GM21360 (cell line): Measurements from ENCODE around the gene GBA3.
A peak's percentile ranks its signal among the peaks of the same experiment; 100 is the strongest.

Source experiments
- ATAC-seq: cut with Tn5 transposase; IDR thresholded peaks from one replicate; pipeline ENCODE4 v1.9.1; 2021; ENCODE audit warnings: mild to moderate bottlenecking, moderate library complexity; ENCODE audit not compliant: unreplicated experiment

The GBA3 gene

GRCh38 chr4:22766068-22766467 is 73.3 kb downstream of the GBA3 start:
- no peak for ATAC-seq

- ATAC-seq: no peak
These were observed 85.9 kb downstream of the GBA3 start for GRCh38 chr4:22778547-22779163.

DNA sequence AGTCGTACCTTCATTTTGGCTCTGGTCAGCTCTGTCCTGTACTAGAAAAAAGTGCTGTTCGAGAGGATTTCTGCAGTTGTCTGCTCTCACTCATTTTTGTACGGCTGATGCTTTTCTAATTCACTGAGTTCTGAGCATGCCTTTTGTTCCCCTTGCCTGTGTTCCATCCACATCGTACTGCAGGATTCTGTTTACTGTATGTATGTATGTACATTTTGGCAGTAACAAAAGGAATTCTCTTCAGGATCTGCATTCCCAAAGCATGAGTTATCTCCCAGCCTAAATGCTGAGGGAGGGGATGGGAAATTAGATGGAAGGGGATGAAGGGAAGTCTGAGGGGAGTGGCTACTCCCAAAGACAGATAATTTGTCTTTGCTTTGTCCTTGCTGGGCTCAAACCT is 87.6 kb downstream of the GBA3 start:
- ATAC-seq: no peak

GRCh38 chr4:22780797-22781196 is 88.1 kb downstream of the GBA3 start:
- ATAC-seq: no peak

- no peak for ATAC-seq
These were observed 95.1 kb downstream of the GBA3 start for GRCh38 chr4:22787753-22788375.

- ATAC-seq: no peak
These were observed 97.9 kb downstream of the GBA3 start for GRCh38 chr4:22790631-22791030.

DNA sequence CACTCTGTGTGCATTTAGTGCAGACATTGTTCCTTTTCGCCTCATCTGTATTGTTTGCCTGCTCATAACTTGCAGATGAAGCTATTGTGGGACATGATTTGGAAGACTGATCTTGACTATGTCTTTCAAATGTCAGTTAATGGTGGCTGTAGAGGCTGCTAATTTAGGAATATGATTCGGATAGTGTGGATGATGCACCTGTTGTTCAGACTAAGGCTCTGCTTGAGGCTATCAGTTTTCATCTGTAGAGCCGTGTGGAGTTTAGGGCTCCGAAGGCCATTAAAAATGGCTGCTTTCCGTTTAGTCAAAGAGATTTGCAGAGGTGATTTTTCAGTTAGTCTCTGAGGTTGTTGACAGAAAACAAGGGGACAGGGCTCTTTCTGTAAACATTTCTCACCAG is 102.0 kb downstream of the GBA3 start:
- ATAC-seq: no peak

DNA sequence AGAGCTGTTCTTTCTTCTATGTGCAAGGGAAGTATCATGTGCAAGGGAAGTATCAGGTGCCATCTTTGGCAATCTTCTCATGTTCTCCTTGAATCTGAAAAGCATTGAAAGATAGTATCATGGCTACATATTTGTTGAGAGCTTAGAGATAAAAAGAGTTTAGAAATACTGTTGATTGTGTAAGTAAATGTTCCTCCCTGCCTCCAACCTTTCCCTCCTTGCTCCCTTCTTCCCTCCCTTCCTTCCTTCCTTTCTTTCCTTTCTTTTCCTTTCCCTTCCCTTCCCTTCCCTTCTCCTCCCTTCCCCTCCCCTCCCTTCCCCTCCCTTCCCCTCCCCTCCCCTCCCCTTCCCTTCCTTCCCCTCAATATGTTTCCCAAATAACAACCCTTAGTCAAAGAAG is 108.7 kb downstream of the GBA3 start:
- ATAC-seq: no peak

GRCh38 chr4:22802876-22803275 is 110.1 kb downstream of the GBA3 start:
- ATAC-seq: no peak

- ATAC-seq: no peak
These were observed 110.8 kb downstream of the GBA3 start for GRCh38 chr4:22803512-22803911.

GRCh38 chr4:22814906-22815305 is 122.2 kb downstream of the GBA3 start:
- no peak for ATAC-seq

- no peak for ATAC-seq
These were observed 131.4 kb downstream of the GBA3 start for GRCh38 chr4:22824091-22824490.

DNA sequence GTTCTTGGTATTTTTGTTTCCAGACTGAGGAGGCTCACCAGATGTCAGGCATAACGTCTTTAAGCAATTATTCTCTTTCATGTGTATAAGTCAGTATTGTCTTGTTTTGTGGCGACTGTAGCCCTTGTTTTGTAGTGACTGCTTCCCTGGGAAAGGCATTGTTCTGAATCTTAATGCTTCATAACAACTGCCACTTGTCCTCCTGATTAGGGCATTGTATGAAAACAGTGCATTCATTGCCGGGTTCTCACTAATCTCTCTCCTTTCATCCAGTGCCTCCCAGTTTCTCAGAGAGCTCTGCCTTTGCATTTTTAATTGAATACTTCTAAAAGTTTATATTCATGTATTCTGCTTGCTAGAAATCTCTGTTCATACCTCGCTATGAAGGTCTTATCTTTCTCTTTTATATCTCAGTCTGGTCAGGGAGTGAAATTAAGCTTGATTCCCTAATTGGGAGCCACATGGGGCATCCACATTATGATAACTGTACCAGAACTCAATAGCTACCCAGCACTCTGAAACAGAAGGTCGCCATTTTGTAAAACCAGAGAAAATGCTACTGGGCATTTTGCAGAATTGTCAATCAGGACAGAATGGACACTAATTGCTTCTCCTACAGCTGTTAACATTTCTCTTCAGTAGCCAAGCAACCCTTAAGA is 149.8 kb downstream of the GBA3 start:
- ATAC-seq: no peak

GRCh38 chr4:22848332-22848731 is 155.6 kb downstream of the GBA3 start:
- no peak for ATAC-seq

DNA sequence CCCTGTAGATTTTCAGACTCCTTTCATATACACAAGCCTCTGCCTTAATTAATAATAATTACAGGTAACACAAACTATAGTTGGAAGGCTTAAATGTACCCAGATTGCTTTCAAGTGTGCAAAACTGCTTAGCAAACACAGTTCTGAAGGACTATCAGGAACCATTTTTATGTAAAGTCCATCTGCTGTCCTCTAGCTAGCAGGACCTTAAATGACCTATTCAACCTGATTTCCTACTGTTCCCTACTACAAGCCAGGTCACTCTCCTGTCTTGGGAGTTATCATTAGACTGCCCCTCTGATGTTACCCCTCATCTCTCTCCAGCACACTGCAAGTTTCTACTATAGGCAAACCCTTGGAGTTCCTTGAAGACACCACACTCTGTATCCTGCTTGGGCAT is 157.3 kb downstream of the GBA3 start:
- no peak for ATAC-seq

DNA sequence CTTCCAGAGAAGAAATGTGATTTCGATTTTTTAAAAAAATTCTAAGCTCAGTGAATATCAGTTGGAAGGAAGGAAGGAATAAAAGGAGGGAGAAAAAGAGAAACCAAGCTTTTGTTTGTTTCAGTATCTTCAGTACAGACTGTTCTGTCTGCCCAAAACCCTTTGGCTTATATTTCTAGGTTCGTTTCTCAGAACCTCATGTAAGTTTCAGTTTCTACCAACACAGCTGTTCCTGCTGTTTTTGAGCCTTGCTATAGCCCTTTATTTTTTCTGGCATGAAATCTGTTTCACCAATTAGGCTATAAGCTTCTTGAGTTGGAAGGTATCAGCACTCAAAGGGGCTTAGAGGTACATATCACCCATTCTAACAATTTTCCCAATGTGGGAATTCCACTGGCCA is 157.9 kb downstream of the GBA3 start:
- peak; percentile 96 for ATAC-seq

- no peak for ATAC-seq
These were observed 164.7 kb downstream of the GBA3 start for GRCh38 chr4:22857411-22857810.

DNA sequence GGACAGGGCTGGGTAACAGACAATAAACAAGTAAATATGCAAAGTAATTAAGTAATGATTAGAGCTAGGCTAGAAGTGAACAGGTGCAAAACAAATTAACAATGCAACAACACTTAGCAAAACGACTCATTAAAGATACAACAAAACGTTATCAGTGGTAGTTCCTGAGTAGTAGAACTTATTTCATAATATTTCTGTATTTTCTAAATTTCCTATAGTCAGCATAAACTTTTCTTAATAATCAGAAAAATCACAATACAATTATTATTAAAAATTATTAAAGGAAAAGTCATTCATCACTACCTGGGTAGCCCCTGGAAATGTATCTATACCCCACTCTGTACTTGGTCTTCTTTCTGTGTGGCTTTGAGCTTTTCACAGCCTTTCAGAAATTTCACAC is 166.6 kb downstream of the GBA3 start:
- ATAC-seq: no peak
